Natural killer cell treated with Interleukin-12 subunit alpha and Interleukin-12 subunit beta and Interleukin-15 and Interleukin-18, amount 100 ng/mL, for 72 hours (primary cell): ENCODE data around the gene ESR1. TPM values are rescaled to one million over a fixed set of nuclear protein-coding genes. Genes with fewer than 3 reads are reported as not detected.
A peak's percentile ranks its signal among the peaks of the same experiment; 100 is the strongest.

Source experiments
- ATAC-seq, 2 donors: fragments of 150-1000 bp; cut with Tn5 transposase in 1 of 2; sonication (Bioruptor Pico), chemical (Tn5 transposase) in 1 of 2; 2 replicates each; pipeline ENCODE4 v1.10.0; 2021
- DNase-seq: peaks from one replicate; pipeline ENCODE4 v3.0.0; 2022; ENCODE audit warnings: low spot score
- H3K27ac Mint-ChIP-seq, 2 donors: 1 replicate in 1 of 2; 2 replicates in 1 of 2; pipeline ENCODE4 v1.8.0; 2022; ENCODE audit warnings: mixed read lengths in 2 of 2, mild to moderate bottlenecking in 1 of 2, moderate library complexity in 1 of 2
- H3K27me3 Mint-ChIP-seq, 2 donors: 1 replicate in 1 of 2; 2 replicates in 1 of 2; pipeline ENCODE4 v1.8.0; 2022; ENCODE audit warnings: mixed read lengths in 2 of 2
- H3K36me3 Mint-ChIP-seq: one replicate; pipeline ENCODE4 v1.8.0; 2022; ENCODE audit warnings: mixed read lengths
- H3K4me1 Mint-ChIP-seq, 2 donors: 1 replicate in 1 of 2; 2 replicates in 1 of 2; pipeline ENCODE4 v1.8.0; 2022; ENCODE audit warnings: low read depth in 2 of 2, mixed read lengths in 2 of 2, mild to moderate bottlenecking in 1 of 2
- H3K4me3 Mint-ChIP-seq: one replicate; pipeline ENCODE4 v1.8.0; 2022; ENCODE audit warnings: mixed read lengths
- H3K9me3 Mint-ChIP-seq: 2 replicates; pipeline ENCODE4 v1.8.0; 2022; ENCODE audit warnings: mixed read lengths
- total RNA-seq, 2 donors: library from RNA; stranded (reverse); gene quantifications; one replicate each; pipeline ENCODE4 v1.2.3, GENCODE V29; 2022

ESR1 gene
- total RNA-seq, 2 donors from 2014 or later: 2.3 to 4.9 TPM

GRCh38 chr6:152034631-152035030, 227.1 kb downstream of the ESR1 start:
- no peak for ATAC-seq
- DNase-seq: no peak
- Mint-ChIP-seq H3K9me3 (no peaks in the 10 kb centered on the region), H3K27me3 (peaks cover 0 to 7% of the 10 kb centered on the region in 2 donors), H3K4me3 (no peak overlapping the region), H3K27ac (no peak overlapping the region), H3K36me3 (no peaks in the 10 kb centered on the region), H3K4me1 (no peaks in the 10 kb centered on the region)

DNA sequence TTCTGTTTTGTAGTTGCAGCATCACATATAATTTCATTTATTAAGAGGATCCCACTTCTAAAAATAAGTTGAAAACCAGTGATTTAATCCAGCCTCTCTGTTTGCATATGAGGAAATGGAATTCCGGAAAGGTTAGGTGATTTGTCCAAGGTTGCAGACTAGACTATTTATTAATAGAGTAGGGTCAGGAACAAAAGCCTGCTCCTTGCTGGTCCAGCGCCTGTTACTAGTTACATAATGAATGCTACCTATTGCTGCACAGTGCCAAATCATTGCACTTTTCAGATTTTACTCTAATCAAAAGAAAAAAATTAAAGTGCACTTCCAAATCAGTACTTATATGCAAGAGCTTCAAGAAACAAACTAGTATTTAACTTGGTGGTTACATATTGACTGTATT, 238.6 kb downstream of the ESR1 start:
- DNase-seq (no peak), ATAC-seq (no peak)
- peaks cover 8 to 11% of the 10 kb centered on the region in 2 donors for H3K27me3 Mint-ChIP-seq
- H3K9me3 Mint-ChIP-seq: no peaks in the 10 kb centered on the region
- H3K4me3 Mint-ChIP-seq: no peak overlapping the region
- no peak overlapping the region for H3K27ac Mint-ChIP-seq
- no peaks in the 10 kb centered on the region for H3K36me3 Mint-ChIP-seq
- H3K4me1 Mint-ChIP-seq: no peaks in the 10 kb centered on the region

GRCh38 chr6:152048921-152049320, 241.4 kb downstream of the ESR1 start:
- ATAC-seq (no peak), DNase-seq (no peak)
- Mint-ChIP-seq H3K9me3 (no peaks in the 10 kb centered on the region), H3K27ac (no peak overlapping the region), H3K4me1 (no peaks in the 10 kb centered on the region), H3K27me3 (peaks cover 13 to 18% of the 10 kb centered on the region in 2 donors), H3K36me3 (no peaks in the 10 kb centered on the region), H3K4me3 (no peak overlapping the region)

- no peak overlapping the region for H3K4me3 Mint-ChIP-seq
- no peak for ATAC-seq
- H3K27ac Mint-ChIP-seq: no peak overlapping the region
These were observed 242.0 kb downstream of the ESR1 start for GRCh38 chr6:152049502-152049901.

GRCh38 chr6:152050451-152051195, 243.1 kb downstream of the ESR1 start:
- Mint-ChIP-seq H3K4me3 (no peak overlapping the region), H3K9me3 (no peaks in the 10 kb centered on the region), H3K27ac (no peak overlapping the region), H3K36me3 (no peaks in the 10 kb centered on the region), H3K4me1 (no peaks in the 10 kb centered on the region), H3K27me3 (peaks cover 12 to 23% of the 10 kb centered on the region in 2 donors)
- no peak for DNase-seq
- ATAC-seq: no peak

More at GRCh38 chr6:152049502-152049901, 242.0 kb downstream of the ESR1 start:
- no peaks in the 10 kb centered on the region for H3K36me3 Mint-ChIP-seq
- DNase-seq: no peak
- peaks cover 13 to 18% of the 10 kb centered on the region in 2 donors for H3K27me3 Mint-ChIP-seq
- no peaks in the 10 kb centered on the region for H3K9me3 Mint-ChIP-seq
- no peaks in the 10 kb centered on the region for H3K4me1 Mint-ChIP-seq

GRCh38 chr6:152052061-152052460, 244.6 kb downstream of the ESR1 start:
- no peaks in the 10 kb centered on the region for H3K36me3 Mint-ChIP-seq
- H3K4me1 Mint-ChIP-seq: no peaks in the 10 kb centered on the region
- no peak overlapping the region for H3K4me3 Mint-ChIP-seq
- ATAC-seq (no peak), DNase-seq (no peak)
- H3K9me3 Mint-ChIP-seq: no peaks in the 10 kb centered on the region
- no peak overlapping the region for H3K27ac Mint-ChIP-seq
- peaks cover 12 to 30% of the 10 kb centered on the region in 2 donors for H3K27me3 Mint-ChIP-seq

DNA sequence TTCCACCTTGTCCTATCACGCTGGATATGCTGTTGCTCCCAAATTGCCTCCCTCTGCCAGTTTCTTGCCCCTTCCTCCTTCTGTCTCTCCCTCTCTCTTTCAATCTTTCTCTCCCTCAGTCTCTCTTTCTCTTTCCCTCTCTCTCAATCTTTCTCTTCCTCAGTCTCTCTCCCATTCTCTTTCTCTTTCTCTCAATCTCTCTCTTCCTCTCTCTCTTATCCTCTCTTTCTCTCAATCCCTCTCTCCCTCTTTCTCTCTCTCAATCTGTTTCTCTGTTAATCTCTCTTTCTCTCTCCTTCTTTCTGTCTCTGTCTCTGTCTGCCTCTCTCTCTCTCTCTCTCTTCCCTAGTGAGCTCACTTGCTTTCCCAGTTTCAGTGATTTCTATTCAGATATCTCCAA, 245.8 kb downstream of the ESR1 start:
- H3K4me1 Mint-ChIP-seq: no peaks in the 10 kb centered on the region
- H3K36me3 Mint-ChIP-seq: no peaks in the 10 kb centered on the region
- no peaks in the 10 kb centered on the region for H3K9me3 Mint-ChIP-seq
- H3K27ac Mint-ChIP-seq: no peak overlapping the region
- H3K4me3 Mint-ChIP-seq: no peak overlapping the region
- DNase-seq: no peak
- ATAC-seq: no peak
- H3K27me3 Mint-ChIP-seq: peaks cover 15 to 39% of the 10 kb centered on the region in 2 donors

GRCh38 chr6:152054441-152054840, 247.0 kb downstream of the ESR1 start:
- H3K4me1 Mint-ChIP-seq: no peaks in the 10 kb centered on the region
- no peaks in the 10 kb centered on the region for H3K36me3 Mint-ChIP-seq
- peaks cover 15 to 47% of the 10 kb centered on the region in 2 donors for H3K27me3 Mint-ChIP-seq
- no peak overlapping the region for H3K27ac Mint-ChIP-seq
- ATAC-seq: peak in 1 of 2 donors; percentile 60
- no peak overlapping the region for H3K4me3 Mint-ChIP-seq
- DNase-seq: no peak
- H3K9me3 Mint-ChIP-seq: no peaks in the 10 kb centered on the region

- Mint-ChIP-seq H3K27ac (no peak overlapping the region), H3K4me1 (no peaks in the 10 kb centered on the region), H3K36me3 (no peaks in the 10 kb centered on the region), H3K9me3 (no peaks in the 10 kb centered on the region), H3K27me3 (peaks cover 17 to 52% of the 10 kb centered on the region in 2 donors), H3K4me3 (no peak overlapping the region)
- no peak for DNase-seq
- ATAC-seq: no peak
These were observed 248.0 kb downstream of the ESR1 start for GRCh38 chr6:152055517-152055916.

GRCh38 chr6:152057832-152058498, 250.5 kb downstream of the ESR1 start:
- Mint-ChIP-seq H3K27ac (no peak overlapping the region), H3K36me3 (no peaks in the 10 kb centered on the region), H3K9me3 (no peaks in the 10 kb centered on the region), H3K4me3 (no peak overlapping the region), H3K4me1 (no peaks in the 10 kb centered on the region), H3K27me3 (peaks cover 15 to 49% of the 10 kb centered on the region in 2 donors)
- no peak for DNase-seq
- no peak for ATAC-seq

GRCh38 chr6:152059909-152060308, 252.4 kb downstream of the ESR1 start:
- Mint-ChIP-seq H3K9me3 (no peaks in the 10 kb centered on the region), H3K27me3 (peaks cover 19 to 56% of the 10 kb centered on the region in 2 donors), H3K36me3 (no peaks in the 10 kb centered on the region), H3K4me3 (no peak overlapping the region), H3K27ac (no peak overlapping the region), H3K4me1 (no peaks in the 10 kb centered on the region)
- no peak for DNase-seq
- ATAC-seq: no peak

- Mint-ChIP-seq H3K27me3 (peaks cover 21 to 43% of the 10 kb centered on the region in 2 donors), H3K9me3 (no peaks in the 10 kb centered on the region), H3K36me3 (no peaks in the 10 kb centered on the region), H3K27ac (no peak overlapping the region), H3K4me1 (no peaks in the 10 kb centered on the region), H3K4me3 (no peak overlapping the region)
- ATAC-seq (no peak), DNase-seq (no peak)
These were observed 255.0 kb downstream of the ESR1 start for GRCh38 chr6:152062476-152062875.

- ATAC-seq (peak in 1 of 2 donors; percentile 24), DNase-seq (no peak)
- Mint-ChIP-seq H3K4me3 (no peak overlapping the region), H3K4me1 (no peaks in the 10 kb centered on the region), H3K27ac (no peak overlapping the region), H3K36me3 (no peaks in the 10 kb centered on the region), H3K9me3 (no peaks in the 10 kb centered on the region), H3K27me3 (peaks cover 18 to 34% of the 10 kb centered on the region in 2 donors)
These were observed 255.9 kb downstream of the ESR1 start for GRCh38 chr6:152063170-152063921.
